GM10266 (cell line): ENCODE results near the gene BCL11B.

Experiments
- DNase-seq: peaks from one replicate; pipeline ENCODE4 v3.0.0; 2012; ENCODE audit errors: extremely low spot score
- CTCF ChIP-seq: IDR thresholded peaks from 2 replicates; pipeline ENCODE4 v1.5.1; 2012; ENCODE audit warnings: mild to moderate bottlenecking, low read depth; ENCODE audit not compliant: control insufficient read depth, insufficient read depth; ENCODE audit errors: missing control alignments

The BCL11B gene

DNA sequence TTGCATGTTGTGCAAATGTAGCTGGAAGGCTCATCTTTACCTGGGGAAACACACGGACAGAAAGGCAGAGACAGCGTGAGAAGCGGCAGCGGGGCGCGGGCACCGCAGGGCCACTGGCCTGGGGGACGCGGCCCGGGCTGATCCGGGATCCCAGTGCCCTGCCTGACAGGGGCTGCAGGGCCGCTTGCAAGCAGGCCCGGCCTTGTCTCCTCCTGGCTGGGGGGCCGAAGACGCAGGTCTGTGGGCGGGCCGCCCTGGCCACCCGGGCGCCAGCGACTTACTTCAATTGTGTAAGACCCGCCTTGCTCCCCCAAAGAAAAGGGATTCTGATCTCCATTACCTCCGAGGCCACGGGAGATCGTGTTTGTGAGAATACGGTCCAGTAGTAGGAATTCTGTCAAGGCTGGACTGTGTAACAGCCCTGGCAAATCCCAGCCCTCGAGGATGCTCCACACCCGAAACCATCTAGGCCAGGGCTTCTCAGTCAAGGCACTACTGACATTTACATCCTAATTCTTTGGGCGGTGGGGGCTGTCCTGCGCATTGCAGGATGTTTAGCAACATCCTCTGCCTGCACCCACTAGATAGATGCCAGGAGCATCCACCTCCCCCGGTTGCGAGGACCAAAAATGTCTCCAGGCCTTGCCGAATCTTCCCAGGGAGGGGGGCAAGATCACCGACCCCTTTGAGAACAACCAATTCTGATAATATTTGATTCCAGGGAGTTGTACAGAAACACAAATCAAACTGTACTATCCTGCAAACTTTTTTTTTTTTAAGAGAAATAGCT is 95.6 kb downstream of the BCL11B start:
- no peak for DNase-seq
- TF ChIP-seq CTCF: no peak

DNA sequence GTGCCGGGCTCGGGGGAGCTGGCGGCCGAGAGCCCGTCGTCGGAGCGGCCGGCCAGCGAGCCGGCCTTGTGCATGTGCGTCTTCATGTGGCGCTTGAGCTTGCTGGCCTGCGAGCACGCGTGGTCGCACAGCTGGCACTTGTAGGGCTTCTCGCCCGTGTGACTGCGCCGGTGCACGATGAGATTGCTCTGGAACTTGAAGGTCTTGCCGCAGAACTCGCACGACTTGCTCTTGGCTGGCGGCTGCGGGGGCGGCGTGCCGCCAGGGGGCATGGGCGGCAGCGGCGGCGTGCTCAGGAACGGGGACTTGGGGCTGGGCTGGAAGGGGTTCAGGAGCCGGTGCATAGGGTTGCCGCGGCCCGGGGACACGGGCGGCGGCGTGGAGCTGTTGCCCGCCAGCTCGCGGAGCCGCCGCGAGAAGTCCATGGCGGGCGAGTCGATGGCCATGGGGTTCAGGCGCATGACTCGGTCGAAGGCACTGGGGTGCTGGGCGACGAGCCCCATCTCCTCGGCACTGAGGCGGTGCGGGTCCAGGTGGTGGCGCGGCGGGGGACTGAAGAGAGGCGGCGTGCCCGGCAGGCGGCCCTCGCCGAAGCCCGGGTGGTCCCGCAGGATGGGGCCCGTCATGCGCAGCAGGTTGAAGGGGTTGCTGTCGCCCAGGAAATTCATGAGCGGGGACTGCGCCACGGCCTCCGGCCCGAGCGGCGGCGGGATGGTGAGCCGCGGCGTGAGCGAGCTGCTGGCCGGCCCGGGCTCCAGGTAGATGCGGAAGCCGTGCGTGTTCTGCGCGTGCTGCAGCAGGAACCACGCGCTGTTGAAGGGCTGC is 96.5 kb downstream of the BCL11B start:
- no peak for DNase-seq
- no peak for TF ChIP-seq CTCF

GRCh38 chr14:99174770-99175319 is 97.2 kb downstream of the BCL11B start:
- no peak for TF ChIP-seq CTCF
- no peak for DNase-seq

GRCh38 chr14:99174081-99174769 is 97.8 kb downstream of the BCL11B start:
- no peak for TF ChIP-seq CTCF
- DNase-seq: no peak

DNA sequence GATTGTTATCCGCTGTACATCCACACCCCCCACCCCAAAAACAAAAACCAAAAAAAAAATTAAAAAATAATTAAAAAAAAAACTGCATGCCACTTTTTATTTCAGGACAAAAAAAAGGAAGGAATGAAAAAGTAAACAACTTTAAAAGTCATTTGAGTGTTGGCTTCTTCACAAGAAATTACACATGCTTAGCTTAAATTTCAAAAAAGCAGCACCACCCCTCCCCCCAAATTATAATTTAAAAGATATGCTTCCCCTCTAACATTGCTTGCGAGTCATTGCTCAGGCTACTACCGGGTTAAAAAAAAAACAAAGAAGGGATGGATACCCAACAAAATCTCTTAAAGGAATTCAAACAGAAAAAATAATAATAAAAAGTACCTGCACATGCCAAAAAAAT is 98.5 kb downstream of the BCL11B start:
- TF ChIP-seq CTCF: no peak
- no peak for DNase-seq

- no peak for DNase-seq
These were observed 98.9 kb downstream of the BCL11B start for GRCh38 chr14:99173086-99173485.

More at GRCh38 chr14:99173086-99173485, 98.9 kb downstream of the BCL11B start:
- TF ChIP-seq CTCF: no peak
